ENCODE data around the gene RTL1. TPM values are rescaled to one million over a fixed set of nuclear protein-coding genes. Genes with fewer than 3 reads are reported as not detected.

The RTL1 gene
- total RNA-seq, 1 experiment from 2014 or later: not detected

GRCh38 chr14:100885617-100886016 is 17.9 kb downstream of the RTL1 start:
- H2BK120ac ChIP-seq (ENCODE audit: low read depth, low read length, poor library complexity, severe bottlenecking): no peak overlapping the region
- no peak overlapping the region for H3K23ac ChIP-seq (ENCODE audit: insufficient read length, low read depth, low read length)
- no peaks in the 10 kb centered on the region for H3K27me3 ChIP-seq (ENCODE audit: insufficient read depth, low read length)
- H3K27ac ChIP-seq (ENCODE audit: insufficient read length, low read depth, low read length): no peak overlapping the region
- H2AK5ac ChIP-seq (ENCODE audit: insufficient read length, low read length): no peak overlapping the region
- no peak overlapping the region for H3K56ac ChIP-seq (ENCODE audit: insufficient read length, low read depth, low read length)
- Mint-ChIP-seq H3K4me1 (peaks cover 8 to 13% of the 10 kb centered on the region in 2 experiments), H3K9me3 (peaks cover 14 to 18% of the 10 kb centered on the region in 2 experiments), H3K27ac (no peak overlapping the region), H3K27me3 (ENCODE audit: low read depth) (peaks cover 14% of the 10 kb centered on the region), H3K4me3 (no peak overlapping the region), H3K36me3 (ENCODE audit: insufficient read depth in 1 of 3, low read depth in 3 of 3) (peaks cover 6 to 15% (median 9%) of the 10 kb centered on the region in 3 experiments)
- no peaks in the 10 kb centered on the region for H3K79me2 ChIP-seq (ENCODE audit: insufficient read depth, low read length)
- no peak overlapping the region for H3T11ph ChIP-seq (ENCODE audit: low read length)
- no peak overlapping the region for H3K4ac ChIP-seq (ENCODE audit: low read depth, low read length)
- no peak for DNase-seq
- H3K18ac ChIP-seq (ENCODE audit: insufficient read length, low read depth, low read length): no peak overlapping the region
- no peak overlapping the region for H4K91ac ChIP-seq (ENCODE audit: insufficient read length, low read depth, low read length)
- H4K5ac ChIP-seq (ENCODE audit: insufficient read length, low read depth, low read length): no peak overlapping the region
- H3K14ac ChIP-seq (ENCODE audit: insufficient read depth, low read length): no peak overlapping the region
- H2BK20ac ChIP-seq (ENCODE audit: low read depth, low read length, poor library complexity, severe bottlenecking): no peak overlapping the region
- H3K4me2 ChIP-seq (ENCODE audit: insufficient read depth, insufficient read length, low read length): no peak overlapping the region
- H3K9me3 ChIP-seq (ENCODE audit: control insufficient read depth, low read depth, low read length): no peaks in the 10 kb centered on the region
- H4K8ac ChIP-seq (replicated peaks; ENCODE audit: insufficient read length, low read depth, low read length): no peak overlapping the region
- H2BK5ac ChIP-seq (ENCODE audit: insufficient read length, low read length): no peak overlapping the region
- H2AFZ ChIP-seq (ENCODE audit: low read length): no peak overlapping the region
- H2BK15ac ChIP-seq (ENCODE audit: low read depth, low read length): no peak overlapping the region
- no peak overlapping the region for H2BK12ac ChIP-seq (ENCODE audit: insufficient read length, low read depth, low read length)
- no peaks in the 10 kb centered on the region for H3K23me2 ChIP-seq (ENCODE audit: insufficient read length, low read depth, low read length, poor library complexity, severe bottlenecking)
- no peak overlapping the region for H3K9ac ChIP-seq (ENCODE audit: extremely low read depth, insufficient read length, low read length)
- peaks cover 4% of the 10 kb centered on the region; the same call in 1 of the 2 replicates for H3K4me1 ChIP-seq (ENCODE audit: insufficient read depth, low read length)
- H3K79me1 ChIP-seq (ENCODE audit: insufficient read depth, low read depth, low read length, poor library complexity, severe bottlenecking): no peaks in the 10 kb centered on the region
- TF ChIP-seq CTCF (conservative IDR thresholded peaks at IDR 0.05): no peak
- no peaks in the 10 kb centered on the region for H4K20me1 ChIP-seq (ENCODE audit: control insufficient read depth, insufficient read depth, insufficient read length)
- WGBS (ENCODE audit: extremely low coverage, insufficient read length, low lambda C conversion rate): no CpG with 5 or more reads among the region's 5 CpGs

Data from H9 (cell line).